HAP-1 (cell line): ENCODE results near the gene FBXL2.
"Not testable (repeated sequence)": the region's sequence is repeated elsewhere in the genome, so short reads cannot be mapped to it uniquely, and the experiment has no call there.

Source experiments
- DNase-seq, 2 experiments: peaks; one replicate each; pipeline ENCODE4 v3.0.0-alpha.2; 2016 to 2020; ENCODE audit warnings: low spot score in 2 of 2
- H3K27me3 ChIP-seq: fragments of 250-450 bp; sonication (Bioruptor Pico); 2 replicates; pipeline ENCODE4 v1.5.1; 2020; ENCODE audit warnings: low read depth, mild to moderate bottlenecking, moderate library complexity
- H3K36me3 ChIP-seq: fragments of 250-450 bp; sonication (Bioruptor Pico); replicated peaks from 2 replicates; pipeline ENCODE4 v1.5.1; 2020; ENCODE audit warnings: mild to moderate bottlenecking
- H3K4me1 ChIP-seq: fragments of 250-450 bp; sonication (Bioruptor Pico); 2 replicates; pipeline ENCODE4 v1.5.1; 2020; ENCODE audit warnings: mild to moderate bottlenecking
- H3K4me3 ChIP-seq: fragments of 250-450 bp; sonication (Bioruptor Pico); 2 replicates; pipeline ENCODE4 v1.5.1; 2020; ENCODE audit warnings: mild to moderate bottlenecking, moderate library complexity
- H3K9me3 ChIP-seq: fragments of 250-450 bp; sonication (Bioruptor Pico); 2 replicates; pipeline ENCODE4 v1.5.1; 2020; ENCODE audit warnings: mild to moderate bottlenecking, moderate library complexity
- in situ Hi-C: fragments of 300-500 bp; cut with MboI; formaldehyde crosslinking; loops from 3 replicates; pipeline ENCODE4 v1.14.3; 2020; ENCODE audit warnings: low sequenced_read_pairs, inconsistent platforms, mixed read lengths

The FBXL2 gene

GRCh38 chr3:33334364-33334763 lies 57.1 kb downstream of the FBXL2 start:
- Histone ChIP-seq H3K4me1 (no peaks in the 10 kb centered on the region), H3K9me3 (no peaks in the 10 kb centered on the region; the same call in 1 of the 2 replicates), H3K4me3 (no peak overlapping the region), H3K27me3 (no peaks in the 10 kb centered on the region), H3K36me3 (no peaks in the 10 kb centered on the region)
- in situ Hi-C loops, result no loop called here
- no peak for DNase-seq

- H3K36me3 ChIP-seq, DNase-seq, in situ Hi-C loops, H3K4me3 ChIP-seq, H3K9me3 ChIP-seq, H3K27me3 ChIP-seq, H3K4me1 ChIP-seq: not testable (repeated sequence)
Measured at GRCh38 chr3:33338936-33339465, 61.8 kb downstream of the FBXL2 start.

DNA sequence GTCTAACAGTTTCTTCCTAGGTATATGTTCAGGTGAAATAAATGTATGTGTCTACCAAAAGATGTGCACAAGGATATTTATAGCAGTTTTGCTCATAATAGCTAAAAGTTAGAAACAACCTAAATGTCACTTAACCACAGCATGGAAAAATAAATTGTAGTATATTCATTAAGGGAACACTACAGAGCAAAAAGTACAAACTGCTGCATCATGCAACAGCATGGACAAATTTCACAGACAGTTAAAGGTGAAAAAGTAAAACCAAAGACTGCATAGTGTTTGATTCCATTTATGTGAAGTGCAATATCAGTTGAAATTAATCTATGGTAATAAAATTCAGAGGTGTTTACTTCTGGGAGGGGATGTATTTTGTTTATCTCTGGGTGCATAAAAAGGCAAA lies 62.5 kb downstream of the FBXL2 start:
- Histone ChIP-seq H3K36me3 (no peaks in the 10 kb centered on the region), H3K27me3 (no peaks in the 10 kb centered on the region), H3K9me3 (no peaks in the 10 kb centered on the region; the same call in 1 of the 2 replicates), H3K4me1 (no peaks in the 10 kb centered on the region), H3K4me3 (no peak overlapping the region)
- DNase-seq, result no peak
- in situ Hi-C loops, result no loop called here

DNA sequence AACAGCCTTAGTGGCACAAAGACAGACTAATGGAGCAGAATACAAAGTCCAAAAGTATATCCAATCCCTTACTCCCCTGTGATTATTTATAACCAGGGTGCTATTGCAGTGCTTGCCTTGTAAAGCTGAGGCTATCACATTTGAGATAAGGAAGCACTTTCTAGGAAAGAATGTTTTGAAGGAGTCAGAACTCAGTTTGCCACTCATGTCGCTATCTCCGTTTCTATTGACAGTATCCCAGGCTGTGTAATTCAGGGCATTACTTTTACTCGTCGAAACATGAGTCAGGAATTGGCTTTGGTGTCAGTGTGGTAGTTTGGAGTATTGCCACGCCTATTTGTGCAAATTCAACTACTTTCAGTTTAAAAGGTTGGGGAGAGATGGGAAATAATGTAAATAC lies 78.4 kb downstream of the FBXL2 start:
- Histone ChIP-seq H3K27me3 (no peaks in the 10 kb centered on the region), H3K9me3 (no peaks in the 10 kb centered on the region), H3K4me1 (no peaks in the 10 kb centered on the region; the same call in 1 of the 2 replicates), H3K36me3 (no peaks in the 10 kb centered on the region), H3K4me3 (no peak overlapping the region)
- in situ Hi-C loops, result loop anchor here (25.0 kb wide), 1 partner anchor 393 kb away; the partner anchor contains the start of gene CCR4
- no peak for DNase-seq

DNA sequence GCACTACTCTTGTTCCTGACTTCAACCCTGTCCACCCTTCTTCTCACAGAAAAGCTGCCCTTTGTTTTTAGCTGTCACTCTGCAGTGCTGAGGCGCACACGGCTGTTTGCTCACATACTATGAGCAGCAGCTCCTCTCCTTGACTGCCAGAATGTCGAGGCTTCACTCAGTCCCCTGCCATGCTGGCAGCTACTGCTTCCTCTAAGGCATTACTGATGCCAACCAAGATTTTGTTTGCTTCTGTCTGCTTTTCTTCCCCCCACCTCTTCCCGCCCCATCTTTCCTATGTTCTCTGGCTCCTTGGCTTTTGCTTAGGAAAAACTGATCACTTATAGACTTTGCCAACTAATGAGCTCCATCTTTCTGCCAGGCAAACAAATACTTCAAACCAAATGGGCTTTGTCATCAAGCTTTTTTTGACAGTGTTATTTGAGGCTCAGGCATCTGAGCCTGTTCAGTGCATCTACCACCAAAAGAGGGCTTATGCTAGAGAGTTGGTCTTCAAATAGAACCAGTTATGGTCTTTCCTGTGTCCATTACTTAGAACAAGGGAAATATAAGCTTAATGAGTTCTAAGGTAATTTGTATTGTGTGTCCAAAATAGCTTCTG lies 81.0 kb downstream of the FBXL2 start:
- no peak for DNase-seq
- no peaks in the 10 kb centered on the region for H3K27me3 ChIP-seq
- peaks cover under 1% of the 10 kb centered on the region for H3K4me1 ChIP-seq
- no peaks in the 10 kb centered on the region for H3K9me3 ChIP-seq
- no peak overlapping the region for H3K4me3 ChIP-seq
- no peaks in the 10 kb centered on the region for H3K36me3 ChIP-seq
- in situ Hi-C loops, result loop anchor here (25.0 kb wide), 1 partner anchor 396 kb away; the partner anchor contains the start of gene CCR4

GRCh38 chr3:33360136-33360825 lies 83.0 kb downstream of the FBXL2 start:
- Histone ChIP-seq H3K4me1 (peaks cover 14% of the 10 kb centered on the region), H3K4me3 (no peak overlapping the region), H3K27me3 (no peaks in the 10 kb centered on the region), H3K36me3 (no peaks in the 10 kb centered on the region; the same call in 1 of the 2 replicates), H3K9me3 (no peaks in the 10 kb centered on the region)
- in situ Hi-C loops, result loop anchor here (25.0 kb wide), 1 partner anchor 398 kb away; the partner anchor contains the start of gene CCR4
- no peak for DNase-seq

- in situ Hi-C loops, result loop anchor here (25.0 kb wide), 1 partner anchor 401 kb away; the partner anchor contains the start of gene CCR4
- H3K9me3 ChIP-seq, result no peaks in the 10 kb centered on the region
- no peak overlapping the region for H3K4me3 ChIP-seq
- no peaks in the 10 kb centered on the region; the same call in 1 of the 2 replicates for H3K36me3 ChIP-seq
- no peak for DNase-seq
- peaks cover 14% of the 10 kb centered on the region for H3K4me1 ChIP-seq
- H3K27me3 ChIP-seq, result no peaks in the 10 kb centered on the region
Measured at GRCh38 chr3:33363113-33363800, 86.0 kb downstream of the FBXL2 start.

DNA sequence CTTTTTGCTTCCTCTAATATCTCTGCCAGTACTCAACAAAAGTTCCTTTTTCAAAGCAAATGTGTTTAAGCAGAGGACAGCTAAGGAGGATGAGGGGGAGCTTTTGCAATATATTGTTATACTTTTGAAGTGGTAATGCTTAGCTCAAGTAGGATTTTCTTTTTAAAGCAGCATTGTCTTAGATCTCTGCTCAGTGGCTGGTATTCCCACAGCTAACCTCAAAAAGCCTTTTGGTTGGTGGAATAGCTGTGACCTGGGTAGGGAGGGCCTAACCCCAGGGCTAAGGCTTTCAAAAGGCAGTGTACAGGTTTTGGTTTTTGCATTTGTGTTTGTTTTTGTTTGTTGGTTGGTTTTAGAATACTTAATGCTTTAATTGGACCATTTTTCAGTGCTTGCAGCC lies 86.8 kb downstream of the FBXL2 start:
- no peaks in the 10 kb centered on the region; the same call in 1 of the 2 replicates for H3K36me3 ChIP-seq
- in situ Hi-C loops, result loop anchor here (25.0 kb wide), 1 partner anchor 402 kb away; the partner anchor contains the start of gene CCR4
- H3K9me3 ChIP-seq, result no peaks in the 10 kb centered on the region
- peaks cover 14% of the 10 kb centered on the region for H3K4me1 ChIP-seq
- peak; percentile 18 to 24 for DNase-seq
- H3K4me3 ChIP-seq, result no peak overlapping the region
- H3K27me3 ChIP-seq, result no peaks in the 10 kb centered on the region

- no peak for DNase-seq
- Histone ChIP-seq H3K4me3 (no peak overlapping the region), H3K36me3 (no peaks in the 10 kb centered on the region; the same call in 1 of the 2 replicates), H3K9me3 (no peaks in the 10 kb centered on the region), H3K4me1 (peaks cover 14% of the 10 kb centered on the region), H3K27me3 (no peaks in the 10 kb centered on the region)
- in situ Hi-C loops, result loop anchor here (25.0 kb wide), 1 partner anchor 402 kb away; the partner anchor contains the start of gene CCR4
Measured at GRCh38 chr3:33364531-33365128, 87.4 kb downstream of the FBXL2 start.

- Histone ChIP-seq H3K27me3 (no peaks in the 10 kb centered on the region), H3K36me3 (peaks cover 14% of the 10 kb centered on the region), H3K4me1 (peaks cover 3% of the 10 kb centered on the region; the same call in 1 of the 2 replicates), H3K4me3 (no peak overlapping the region), H3K9me3 (no peaks in the 10 kb centered on the region)
- peak; percentile 58 to 67 for DNase-seq
- in situ Hi-C loops, result loop anchor here (5.0 to 25.0 kb wide), 2 partner anchors 240 to 410 kb away; partner anchors contain the start of gene CCR4
Measured at GRCh38 chr3:33372218-33373081, 95.2 kb downstream of the FBXL2 start.

DNA sequence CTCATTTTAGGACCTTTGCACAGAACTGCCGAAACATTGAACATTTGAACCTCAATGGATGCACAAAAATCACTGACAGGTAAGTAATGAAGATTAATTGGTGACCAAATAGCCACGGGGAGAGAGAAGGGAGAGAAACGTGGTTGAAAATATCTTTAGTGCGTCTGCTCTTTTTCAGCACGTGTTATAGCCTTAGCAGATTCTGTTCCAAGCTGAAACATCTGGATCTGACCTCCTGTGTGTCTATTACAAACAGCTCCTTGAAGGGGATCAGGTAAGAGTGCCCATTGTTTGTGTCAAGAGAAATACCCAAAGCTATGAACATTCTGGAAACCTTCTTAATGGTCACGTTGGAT lies 95.8 kb downstream of the FBXL2 start:
- in situ Hi-C loops, result loop anchor here (5.0 to 25.0 kb wide), 2 partner anchors 241 to 411 kb away; partner anchors contain the start of gene CCR4
- H3K9me3 ChIP-seq, result no peaks in the 10 kb centered on the region
- peaks cover 18% of the 10 kb centered on the region for H3K36me3 ChIP-seq
- no peaks in the 10 kb centered on the region for H3K27me3 ChIP-seq
- DNase-seq, result no peak
- H3K4me1 ChIP-seq, result peaks cover 3% of the 10 kb centered on the region; the same call in 1 of the 2 replicates
- H3K4me3 ChIP-seq, result no peak overlapping the region

DNA sequence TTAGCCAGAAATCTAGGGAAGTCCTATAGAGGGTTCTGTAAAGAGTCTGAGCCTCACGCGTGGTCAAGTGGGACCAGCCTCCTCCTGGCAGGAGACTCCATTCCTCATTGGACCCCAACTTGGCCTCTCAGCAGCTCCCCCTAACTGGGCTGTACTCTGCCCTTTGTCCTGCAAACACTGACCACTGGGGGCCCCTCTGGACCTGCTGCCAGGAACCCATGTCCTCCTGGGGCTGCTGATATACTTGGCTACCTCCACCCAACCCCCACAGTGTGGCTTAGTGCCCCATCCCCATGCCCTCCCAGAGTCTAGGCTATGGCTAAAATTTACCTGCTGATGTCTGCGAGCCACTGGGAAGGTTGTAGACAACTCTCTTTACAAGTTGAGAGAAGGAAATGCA lies 100.2 kb downstream of the FBXL2 start:
- H3K4me1 ChIP-seq, result peaks cover 3% of the 10 kb centered on the region; the same call in 1 of the 2 replicates
- in situ Hi-C loops, result no loop called here
- H3K4me3 ChIP-seq, result no peak overlapping the region
- H3K27me3 ChIP-seq, result no peaks in the 10 kb centered on the region
- no peak for DNase-seq
- peaks cover 28% of the 10 kb centered on the region for H3K36me3 ChIP-seq
- no peaks in the 10 kb centered on the region for H3K9me3 ChIP-seq
